ENCODE measurements around the gene PDZD2. TPM values are rescaled to one million over a fixed set of nuclear protein-coding genes. Genes with fewer than 3 reads are reported as not detected.

Gene PDZD2
- total and polyA plus RNA-seq, 2 experiments from 2014 or later: 8.3 to 16.9 TPM

DNA sequence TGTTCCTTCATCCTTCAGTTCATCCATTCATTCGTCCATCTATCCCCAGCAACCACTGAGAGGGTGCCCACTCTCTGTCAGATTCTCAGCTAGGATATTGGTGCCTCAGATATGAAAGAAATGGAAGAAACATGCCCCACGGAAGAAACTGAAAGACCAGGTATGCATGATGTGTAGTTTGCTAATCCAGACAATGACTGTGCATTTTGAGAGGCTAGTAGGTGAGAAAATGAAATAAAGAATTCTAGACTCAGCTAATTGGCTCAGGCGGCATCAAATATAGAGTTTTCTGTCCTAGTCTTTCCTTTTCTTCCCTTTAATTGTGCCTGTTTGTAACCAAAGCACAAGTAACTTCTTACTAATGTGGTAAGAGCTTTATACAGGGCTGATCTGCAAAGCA, 104.7 kb downstream of the PDZD2 start:
- H3K4me1 ChIP-seq (ENCODE audit: insufficient read depth): peaks cover 6% of the 10 kb centered on the region; the same call in 1 of the 2 replicates
- DNase-seq (ENCODE audit: low spot score) (no peak), ATAC-seq (no peak)
- Mint-ChIP-seq H3K4me1 (no peaks in the 10 kb centered on the region), H3K27ac (no peak overlapping the region), H3K36me3 (ENCODE audit: low read depth) (peaks cover 11% of the 10 kb centered on the region), H3K27me3 (ENCODE audit: insufficient read depth, low read depth, poor library complexity) (no peaks in the 10 kb centered on the region), H3K4me3 (no peak overlapping the region), H3K9me3 (peaks cover 19% of the 10 kb centered on the region)
- TF ChIP-seq STAT1 (IDR thresholded peaks at IDR 0.05; ENCODE audit: unreplicated experiment) (no peak), JUNB (IDR thresholded peaks at IDR 0.05; ENCODE audit: unreplicated experiment) (no peak), POLR2AphosphoS5 (IDR thresholded peaks at IDR 0.05; ENCODE audit: low read depth) (no peak), NANOG (IDR thresholded peaks at IDR 0.05; ENCODE audit: borderline replicate concordance) (no peak), ZNF114 (CRISPR knock-in tag; IDR thresholded peaks at IDR 0.05) (no peak), CREB1 (CRISPR knock-in tag; IDR thresholded peaks at IDR 0.05; ENCODE audit: low read depth) (no peak), ZNF331 (CRISPR knock-in tag; IDR thresholded peaks at IDR 0.05; ENCODE audit: low read depth) (no peak), EZH2phosphoT487 (IDR thresholded peaks at IDR 0.05; ENCODE audit: unreplicated experiment) (no peak), EZH2 (IDR thresholded peaks at IDR 0.05; ENCODE audit: low read depth, unreplicated experiment) (no peak)
- TF ChIP-seq, protein P1, sequence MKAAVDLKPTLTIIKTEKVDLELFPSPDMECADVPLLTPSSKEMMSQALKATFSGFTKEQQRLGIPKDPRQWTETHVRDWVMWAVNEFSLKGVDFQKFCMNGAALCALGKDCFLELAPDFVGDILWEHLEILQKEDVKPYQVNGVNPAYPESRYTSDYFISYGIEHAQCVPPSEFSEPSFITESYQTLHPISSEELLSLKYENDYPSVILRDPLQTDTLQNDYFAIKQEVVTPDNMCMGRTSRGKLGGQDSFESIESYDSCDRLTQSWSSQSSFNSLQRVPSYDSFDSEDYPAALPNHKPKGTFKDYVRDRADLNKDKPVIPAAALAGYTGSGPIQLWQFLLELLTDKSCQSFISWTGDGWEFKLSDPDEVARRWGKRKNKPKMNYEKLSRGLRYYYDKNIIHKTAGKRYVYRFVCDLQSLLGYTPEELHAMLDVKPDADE (IDR thresholded peaks at IDR 0.05): no peak
- TF ChIP-seq, protein P2, sequence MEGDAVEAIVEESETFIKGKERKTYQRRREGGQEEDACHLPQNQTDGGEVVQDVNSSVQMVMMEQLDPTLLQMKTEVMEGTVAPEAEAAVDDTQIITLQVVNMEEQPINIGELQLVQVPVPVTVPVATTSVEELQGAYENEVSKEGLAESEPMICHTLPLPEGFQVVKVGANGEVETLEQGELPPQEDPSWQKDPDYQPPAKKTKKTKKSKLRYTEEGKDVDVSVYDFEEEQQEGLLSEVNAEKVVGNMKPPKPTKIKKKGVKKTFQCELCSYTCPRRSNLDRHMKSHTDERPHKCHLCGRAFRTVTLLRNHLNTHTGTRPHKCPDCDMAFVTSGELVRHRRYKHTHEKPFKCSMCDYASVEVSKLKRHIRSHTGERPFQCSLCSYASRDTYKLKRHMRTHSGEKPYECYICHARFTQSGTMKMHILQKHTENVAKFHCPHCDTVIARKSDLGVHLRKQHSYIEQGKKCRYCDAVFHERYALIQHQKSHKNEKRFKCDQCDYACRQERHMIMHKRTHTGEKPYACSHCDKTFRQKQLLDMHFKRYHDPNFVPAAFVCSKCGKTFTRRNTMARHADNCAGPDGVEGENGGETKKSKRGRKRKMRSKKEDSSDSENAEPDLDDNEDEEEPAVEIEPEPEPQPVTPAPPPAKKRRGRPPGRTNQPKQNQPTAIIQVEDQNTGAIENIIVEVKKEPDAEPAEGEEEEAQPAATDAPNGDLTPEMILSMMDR (conservative IDR thresholded peaks at IDR 0.05; ENCODE audit: low read depth in 2 of 2): no peak
- TF ChIP-seq, protein P3, sequence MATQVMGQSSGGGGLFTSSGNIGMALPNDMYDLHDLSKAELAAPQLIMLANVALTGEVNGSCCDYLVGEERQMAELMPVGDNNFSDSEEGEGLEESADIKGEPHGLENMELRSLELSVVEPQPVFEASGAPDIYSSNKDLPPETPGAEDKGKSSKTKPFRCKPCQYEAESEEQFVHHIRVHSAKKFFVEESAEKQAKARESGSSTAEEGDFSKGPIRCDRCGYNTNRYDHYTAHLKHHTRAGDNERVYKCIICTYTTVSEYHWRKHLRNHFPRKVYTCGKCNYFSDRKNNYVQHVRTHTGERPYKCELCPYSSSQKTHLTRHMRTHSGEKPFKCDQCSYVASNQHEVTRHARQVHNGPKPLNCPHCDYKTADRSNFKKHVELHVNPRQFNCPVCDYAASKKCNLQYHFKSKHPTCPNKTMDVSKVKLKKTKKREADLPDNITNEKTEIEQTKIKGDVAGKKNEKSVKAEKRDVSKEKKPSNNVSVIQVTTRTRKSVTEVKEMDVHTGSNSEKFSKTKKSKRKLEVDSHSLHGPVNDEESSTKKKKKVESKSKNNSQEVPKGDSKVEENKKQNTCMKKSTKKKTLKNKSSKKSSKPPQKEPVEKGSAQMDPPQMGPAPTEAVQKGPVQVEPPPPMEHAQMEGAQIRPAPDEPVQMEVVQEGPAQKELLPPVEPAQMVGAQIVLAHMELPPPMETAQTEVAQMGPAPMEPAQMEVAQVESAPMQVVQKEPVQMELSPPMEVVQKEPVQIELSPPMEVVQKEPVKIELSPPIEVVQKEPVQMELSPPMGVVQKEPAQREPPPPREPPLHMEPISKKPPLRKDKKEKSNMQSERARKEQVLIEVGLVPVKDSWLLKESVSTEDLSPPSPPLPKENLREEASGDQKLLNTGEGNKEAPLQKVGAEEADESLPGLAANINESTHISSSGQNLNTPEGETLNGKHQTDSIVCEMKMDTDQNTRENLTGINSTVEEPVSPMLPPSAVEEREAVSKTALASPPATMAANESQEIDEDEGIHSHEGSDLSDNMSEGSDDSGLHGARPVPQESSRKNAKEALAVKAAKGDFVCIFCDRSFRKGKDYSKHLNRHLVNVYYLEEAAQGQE (IDR thresholded peaks at IDR 0.05; ENCODE audit: unreplicated experiment): no peak
- TF ChIP-seq, protein P4, sequence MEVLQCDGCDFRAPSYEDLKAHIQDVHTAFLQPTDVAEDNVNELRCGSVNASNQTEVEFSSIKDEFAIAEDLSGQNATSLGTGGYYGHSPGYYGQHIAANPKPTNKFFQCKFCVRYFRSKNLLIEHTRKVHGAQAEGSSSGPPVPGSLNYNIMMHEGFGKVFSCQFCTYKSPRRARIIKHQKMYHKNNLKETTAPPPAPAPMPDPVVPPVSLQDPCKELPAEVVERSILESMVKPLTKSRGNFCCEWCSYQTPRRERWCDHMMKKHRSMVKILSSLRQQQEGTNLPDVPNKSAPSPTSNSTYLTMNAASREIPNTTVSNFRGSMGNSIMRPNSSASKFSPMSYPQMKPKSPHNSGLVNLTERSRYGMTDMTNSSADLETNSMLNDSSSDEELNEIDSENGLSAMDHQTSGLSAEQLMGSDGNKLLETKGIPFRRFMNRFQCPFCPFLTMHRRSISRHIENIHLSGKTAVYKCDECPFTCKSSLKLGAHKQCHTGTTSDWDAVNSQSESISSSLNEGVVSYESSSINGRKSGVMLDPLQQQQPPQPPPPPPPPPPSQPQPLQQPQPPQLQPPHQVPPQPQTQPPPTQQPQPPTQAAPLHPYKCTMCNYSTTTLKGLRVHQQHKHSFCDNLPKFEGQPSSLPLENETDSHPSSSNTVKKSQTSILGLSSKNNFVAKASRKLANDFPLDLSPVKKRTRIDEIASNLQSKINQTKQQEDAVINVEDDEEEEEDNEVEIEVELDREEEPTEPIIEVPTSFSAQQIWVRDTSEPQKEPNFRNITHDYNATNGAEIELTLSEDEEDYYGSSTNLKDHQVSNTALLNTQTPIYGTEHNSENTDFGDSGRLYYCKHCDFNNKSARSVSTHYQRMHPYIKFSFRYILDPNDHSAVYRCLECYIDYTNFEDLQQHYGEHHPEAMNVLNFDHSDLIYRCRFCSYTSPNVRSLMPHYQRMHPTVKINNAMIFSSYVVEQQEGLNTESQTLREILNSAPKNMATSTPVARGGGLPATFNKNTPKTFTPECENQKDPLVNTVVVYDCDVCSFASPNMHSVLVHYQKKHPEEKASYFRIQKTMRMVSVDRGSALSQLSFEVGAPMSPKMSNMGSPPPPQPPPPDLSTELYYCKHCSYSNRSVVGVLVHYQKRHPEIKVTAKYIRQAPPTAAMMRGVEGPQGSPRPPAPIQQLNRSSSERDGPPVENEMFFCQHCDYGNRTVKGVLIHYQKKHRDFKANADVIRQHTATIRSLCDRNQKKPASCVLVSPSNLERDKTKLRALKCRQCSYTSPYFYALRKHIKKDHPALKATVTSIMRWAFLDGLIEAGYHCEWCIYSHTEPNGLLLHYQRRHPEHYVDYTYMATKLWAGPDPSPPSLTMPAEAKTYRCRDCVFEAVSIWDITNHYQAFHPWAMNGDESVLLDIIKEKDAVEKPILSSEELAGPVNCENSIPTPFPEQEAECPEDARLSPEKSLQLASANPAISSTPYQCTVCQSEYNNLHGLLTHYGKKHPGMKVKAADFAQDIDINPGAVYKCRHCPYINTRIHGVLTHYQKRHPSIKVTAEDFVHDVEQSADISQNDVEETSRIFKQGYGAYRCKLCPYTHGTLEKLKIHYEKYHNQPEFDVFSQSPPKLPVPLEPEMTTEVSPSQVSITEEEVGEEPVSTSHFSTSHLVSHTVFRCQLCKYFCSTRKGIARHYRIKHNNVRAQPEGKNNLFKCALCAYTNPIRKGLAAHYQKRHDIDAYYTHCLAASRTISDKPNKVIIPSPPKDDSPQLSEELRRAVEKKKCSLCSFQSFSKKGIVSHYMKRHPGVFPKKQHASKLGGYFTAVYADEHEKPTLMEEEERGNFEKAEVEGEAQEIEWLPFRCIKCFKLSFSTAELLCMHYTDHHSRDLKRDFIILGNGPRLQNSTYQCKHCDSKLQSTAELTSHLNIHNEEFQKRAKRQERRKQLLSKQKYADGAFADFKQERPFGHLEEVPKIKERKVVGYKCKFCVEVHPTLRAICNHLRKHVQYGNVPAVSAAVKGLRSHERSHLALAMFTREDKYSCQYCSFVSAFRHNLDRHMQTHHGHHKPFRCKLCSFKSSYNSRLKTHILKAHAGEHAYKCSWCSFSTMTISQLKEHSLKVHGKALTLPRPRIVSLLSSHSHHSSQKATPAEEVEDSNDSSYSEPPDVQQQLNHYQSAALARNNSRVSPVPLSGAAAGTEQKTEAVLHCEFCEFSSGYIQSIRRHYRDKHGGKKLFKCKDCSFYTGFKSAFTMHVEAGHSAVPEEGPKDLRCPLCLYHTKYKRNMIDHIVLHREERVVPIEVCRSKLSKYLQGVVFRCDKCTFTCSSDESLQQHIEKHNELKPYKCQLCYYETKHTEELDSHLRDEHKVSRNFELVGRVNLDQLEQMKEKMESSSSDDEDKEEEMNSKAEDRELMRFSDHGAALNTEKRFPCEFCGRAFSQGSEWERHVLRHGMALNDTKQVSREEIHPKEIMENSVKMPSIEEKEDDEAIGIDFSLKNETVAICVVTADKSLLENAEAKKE (CRISPR knock-in tag; IDR thresholded peaks at IDR 0.05): no peak
- no peak overlapping the region for H3K4me2 ChIP-seq
- no peak overlapping the region for H3K27ac ChIP-seq (ENCODE audit: low read depth)
- peaks cover 12% of the 10 kb centered on the region; the same call in 1 of the 2 replicates for H3K9me2 ChIP-seq (ENCODE audit: insufficient read depth)
- H2AFZ ChIP-seq: no peak overlapping the region
- peaks cover 8% of the 10 kb centered on the region; the same call in 1 of the 2 replicates for H3K36me3 ChIP-seq (ENCODE audit: insufficient read depth)
- no peaks in the 10 kb centered on the region for H3K79me2 ChIP-seq (replicated peaks; ENCODE audit: insufficient read depth)
- H3F3A ChIP-seq (replicated peaks; ENCODE audit: low read depth): no peaks in the 10 kb centered on the region
- no peaks in the 10 kb centered on the region for H3K27me3 ChIP-seq (ENCODE audit: insufficient read depth)
- H3K4me3 ChIP-seq: no peak overlapping the region
- H4K20me1 ChIP-seq (replicated peaks; ENCODE audit: insufficient read depth): no peaks in the 10 kb centered on the region

Measured in GM23338 (cell line).